Stimulated activated CD4-positive, alpha-beta T cell treated with anti-CD3 and anti-CD28 coated beads, Interleukin-4, amount 100 ng/mL, for 4 hours (primary cell): ENCODE data around the gene CAPNS1.
"Not testable (repeated sequence)": the region's sequence is repeated elsewhere in the genome, so short reads cannot be mapped to it uniquely, and the experiment has no call there.

Experiments
- DNase-seq, 2 experiments: peaks; one replicate each; pipeline ENCODE4 v3.0.0-alpha.2; 2020

CAPNS1 gene

GRCh38 chr19:36151144-36152018 lies 11.5 kb downstream of the CAPNS1 start:
- no peak for DNase-seq

- DNase-seq = no peak
Observed at GRCh38 chr19:36152019-36152351, 12.1 kb downstream of the CAPNS1 start.

- no peak for DNase-seq
Observed at GRCh38 chr19:36152352-36153091, 12.7 kb downstream of the CAPNS1 start, which contains the start of gene COX7A1. Gene COX7A1 (minus strand): TSS chr19:36152447. CDS start chr19:36152407, 40 bp downstream.

- no peak for DNase-seq
Observed at GRCh38 chr19:36153126-36153525, 13.3 kb downstream of the CAPNS1 start.

GRCh38 chr19:36160821-36161596 lies 21.1 kb downstream of the CAPNS1 start:
- no peak for DNase-seq

GRCh38 chr19:36163813-36164212 lies 23.9 kb downstream of the CAPNS1 start:
- no peak for DNase-seq

GRCh38 chr19:36169084-36169760 lies 29.4 kb downstream of the CAPNS1 start:
- no peak for DNase-seq

GRCh38 chr19:36172852-36173251 lies 33.0 kb downstream of the CAPNS1 start:
- no peak for DNase-seq

- DNase-seq = not testable (repeated sequence)
Observed at GRCh38 chr19:36173846-36174245, 34.0 kb downstream of the CAPNS1 start.

- not testable (repeated sequence) for DNase-seq
Observed at GRCh38 chr19:36179077-36179476, 39.2 kb downstream of the CAPNS1 start.

GRCh38 chr19:36182612-36183244 lies 42.9 kb downstream of the CAPNS1 start:
- DNase-seq = no peak

GRCh38 chr19:36183245-36183628 lies 43.4 kb downstream of the CAPNS1 start:
- no peak for DNase-seq

- DNase-seq = not testable (repeated sequence)
Observed at GRCh38 chr19:36186722-36187121, 46.9 kb downstream of the CAPNS1 start.

GRCh38 chr19:36196249-36196648 lies 56.4 kb downstream of the CAPNS1 start:
- DNase-seq = no peak

GRCh38 chr19:36198119-36198518 lies 58.3 kb downstream of the CAPNS1 start:
- no peak for DNase-seq
